Umbilical cord (tissue), 2 donors: ENCODE measurements around the gene TTLL11. TPM values are rescaled to one million over a fixed set of nuclear protein-coding genes. Genes with fewer than 3 reads are reported as not detected.

Source experiments
- DNase-seq: peaks from one replicate; pipeline ENCODE4 v3.0.0-alpha.2; 2015; ENCODE audit warnings: low spot score
- total RNA-seq: library from RNA; depleted of rRNA; stranded (reverse); fragments of >200 nt; gene quantifications from one replicate; pipeline ENCODE4 v1.2.3, GENCODE V29; 2014; ENCODE audit warnings: low replicate concordance; ENCODE audit not compliant: insufficient read depth

Gene TTLL11
- total RNA-seq, 1 donor from 2014 or later = 8.9 TPM

DNA sequence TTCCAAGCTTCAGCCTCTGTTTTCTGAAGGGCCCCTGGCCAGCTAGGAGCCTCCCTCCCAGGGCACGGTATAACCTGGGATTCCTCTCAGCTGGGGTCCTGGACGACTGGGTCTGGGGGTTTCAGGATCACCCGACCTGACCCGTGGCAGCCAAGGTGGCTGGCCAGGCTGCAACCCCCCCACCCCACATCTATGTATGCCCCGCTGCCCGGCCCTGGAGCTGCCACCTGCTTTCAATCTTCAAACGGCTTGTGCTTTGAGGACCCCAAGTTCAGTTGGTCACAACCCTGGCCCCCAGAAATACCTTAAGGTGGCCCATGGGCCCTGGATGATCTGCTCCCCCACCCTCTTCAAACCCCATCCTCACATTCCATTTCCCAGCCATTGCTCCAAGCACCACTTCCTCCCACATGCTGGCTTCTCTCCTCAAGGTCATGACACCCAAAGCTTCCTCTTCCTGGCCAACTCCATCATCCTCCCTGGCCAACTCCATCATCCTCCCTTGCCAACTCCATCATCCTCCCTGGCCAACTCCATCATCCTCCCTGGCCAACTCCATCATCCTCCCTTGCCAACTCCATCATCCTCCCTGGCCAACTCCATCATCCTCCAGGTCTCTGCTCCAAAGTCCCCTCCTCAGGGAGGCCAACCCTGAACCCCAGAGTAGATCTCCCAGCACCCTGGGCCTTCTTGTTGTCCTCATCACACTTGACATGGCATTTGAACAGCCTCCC lies 17.2 kb upstream of the TTLL11 start:
- DNase-seq = no peak

- DNase-seq = no peak
Observed at GRCh38 chr9:122109035-122109813, 16.1 kb upstream of the TTLL11 start.

- DNase-seq = no peak
Observed at GRCh38 chr9:122107291-122107805, 14.2 kb upstream of the TTLL11 start.

DNA sequence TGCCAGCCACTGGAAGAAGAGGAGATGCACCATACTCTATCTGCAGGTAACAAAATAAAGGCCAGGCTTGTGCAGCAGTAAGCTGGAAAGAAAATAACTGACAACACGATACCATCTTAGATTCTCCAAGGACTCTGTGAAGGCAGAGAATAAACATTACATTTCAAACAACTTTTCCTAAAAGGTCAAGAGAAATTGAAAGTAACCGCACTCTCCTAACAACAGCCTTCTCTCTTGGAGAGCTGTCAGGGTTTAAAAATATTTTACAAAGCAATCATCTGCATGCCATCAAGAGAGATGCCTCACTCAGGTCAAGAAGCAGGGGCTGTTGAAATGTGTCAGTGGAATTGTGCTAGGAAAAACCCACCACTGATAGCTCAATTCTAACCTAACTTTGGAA lies 13.5 kb upstream of the TTLL11 start:
- no peak for DNase-seq

DNA sequence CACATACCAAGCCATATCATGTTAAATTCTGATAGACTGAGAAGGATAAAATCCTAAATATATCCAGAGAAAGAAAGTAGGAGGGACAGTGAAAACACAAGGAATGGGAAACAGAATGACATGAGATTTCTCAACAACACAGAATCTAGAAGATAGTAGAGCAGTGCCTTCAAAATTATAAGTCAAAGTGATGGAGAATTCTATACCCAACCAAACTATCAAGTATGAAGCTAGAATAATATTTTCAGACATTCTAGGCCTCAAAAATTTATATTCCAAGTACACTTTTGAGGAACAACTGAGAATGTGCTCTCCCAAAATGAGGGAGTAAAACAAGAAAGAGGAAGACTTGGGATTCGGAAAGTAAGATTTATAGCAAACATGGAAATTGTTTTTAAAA lies 10.9 kb upstream of the TTLL11 start:
- no peak for DNase-seq

GRCh38 chr9:122102156-122102555 lies 9.0 kb upstream of the TTLL11 start:
- DNase-seq = no peak

DNA sequence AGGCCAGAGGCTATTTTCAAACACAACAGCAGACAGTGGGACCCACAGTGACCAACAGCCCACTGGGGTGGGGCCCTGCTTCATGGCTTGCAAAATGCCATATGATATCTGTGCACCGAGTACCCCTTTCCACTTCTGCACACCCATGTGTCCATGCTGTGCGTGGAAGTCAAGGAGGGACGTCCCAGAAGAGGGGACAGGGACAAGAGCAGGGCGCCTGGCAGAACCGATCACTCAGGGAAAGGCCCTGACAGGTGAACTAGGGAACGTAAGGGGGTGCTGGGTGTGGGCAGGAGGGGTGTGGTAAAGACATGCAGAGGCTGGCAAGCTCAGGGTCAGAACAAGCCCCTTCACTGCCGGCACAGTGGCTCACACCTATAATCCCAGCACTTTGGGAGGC lies 7.6 kb upstream of the TTLL11 start:
- no peak for DNase-seq

DNA sequence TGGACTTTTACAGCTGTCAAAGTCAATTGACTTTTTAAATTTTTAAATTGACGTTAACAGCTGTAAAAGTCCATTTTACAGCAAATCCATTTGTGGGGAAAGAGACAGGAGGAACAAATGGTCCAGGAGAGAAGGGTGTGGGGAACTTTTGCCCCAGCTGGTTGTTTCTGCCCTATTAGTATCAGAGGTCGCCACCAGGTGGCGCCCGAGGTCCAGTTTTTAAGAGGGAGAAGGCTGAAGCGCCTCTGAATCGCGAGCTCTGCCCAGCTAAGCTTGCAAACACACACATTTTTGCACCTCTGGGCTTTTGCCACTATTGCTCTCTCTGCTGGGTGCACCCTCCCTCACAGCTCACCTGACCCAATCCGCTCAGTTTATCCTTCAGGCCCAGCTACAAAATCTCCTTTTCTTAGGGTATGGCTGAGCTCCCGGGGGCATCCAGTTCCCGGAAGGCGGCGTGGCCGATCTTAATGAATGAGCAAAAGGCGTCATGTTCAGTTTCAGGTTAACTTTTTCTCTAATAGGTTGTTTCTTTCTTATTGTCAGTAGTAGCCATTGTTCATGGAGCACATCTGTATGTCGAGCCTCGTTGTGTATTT lies 6.3 kb upstream of the TTLL11 start:
- DNase-seq = peak; percentile 75

DNA sequence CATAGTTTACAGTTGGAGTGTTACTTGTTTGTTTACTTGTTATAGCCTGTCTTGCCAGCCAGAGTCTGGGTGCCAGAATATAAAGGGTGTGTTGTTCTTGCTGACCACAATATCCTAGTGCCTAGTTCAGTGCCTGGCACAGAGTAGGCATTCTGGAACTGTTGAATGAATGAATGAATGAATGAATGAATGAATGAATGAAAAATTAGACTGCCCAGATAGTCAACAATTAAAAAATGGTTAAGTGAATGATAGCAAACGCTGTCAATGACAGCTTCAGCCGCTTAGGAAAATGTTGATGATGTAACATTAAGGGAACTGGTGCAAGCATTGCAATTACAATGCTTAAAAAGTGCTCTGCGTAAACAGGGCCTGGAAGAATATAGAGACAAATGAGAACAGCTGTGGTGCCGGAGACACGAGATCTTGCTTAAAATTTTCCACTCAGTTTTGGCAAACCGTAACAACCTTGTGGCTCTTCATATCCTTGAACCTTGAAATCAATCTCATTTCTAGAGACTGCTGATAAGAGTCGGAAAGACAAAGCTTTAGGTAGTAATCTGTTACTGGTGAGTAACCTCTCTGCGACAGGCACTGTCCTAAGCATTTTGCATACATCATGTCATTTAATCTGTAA lies 4.7 kb upstream of the TTLL11 start:
- no peak for DNase-seq

DNA sequence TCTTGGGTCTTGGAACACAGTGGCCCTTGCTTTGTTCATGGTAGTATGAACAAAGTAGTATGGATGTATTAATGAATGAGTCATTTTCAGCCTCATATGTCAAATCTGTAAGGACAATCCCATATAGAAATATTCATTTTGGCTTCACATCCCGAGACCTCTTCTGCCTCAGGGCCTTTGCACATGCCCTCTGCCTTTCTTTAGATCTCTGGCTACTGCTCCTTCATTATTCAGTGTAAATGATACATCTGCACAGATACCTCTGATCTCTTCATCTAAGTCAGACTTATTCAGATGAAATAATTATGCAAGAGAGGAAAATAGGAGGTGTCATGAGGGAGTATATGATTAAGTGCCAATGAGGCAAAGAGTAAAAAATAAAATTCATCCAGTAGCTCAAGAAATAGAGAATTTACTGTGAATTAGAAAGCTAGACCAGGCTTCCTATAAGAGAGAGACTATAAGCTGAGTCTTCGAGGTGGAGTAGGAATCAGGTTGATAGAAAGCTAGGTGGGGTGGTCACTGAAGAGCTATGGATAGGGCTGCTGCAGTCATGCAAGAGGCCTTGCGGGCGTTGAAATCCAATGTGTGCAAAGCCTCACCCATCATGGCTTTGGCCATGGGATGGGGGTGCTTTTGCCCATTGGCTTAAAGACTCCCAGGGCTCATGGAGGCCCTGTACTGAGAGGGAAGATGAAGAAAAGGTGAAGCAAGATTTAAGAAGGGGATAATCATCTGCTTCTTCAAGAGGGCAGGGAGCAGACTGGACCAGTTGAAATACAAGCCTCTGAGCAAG lies 3.7 kb upstream of the TTLL11 start:
- DNase-seq = no peak

- DNase-seq = peak; percentile 56
Observed at GRCh38 chr9:122095010-122095767, 2.1 kb upstream of the TTLL11 start.

- no peak for DNase-seq
Observed at GRCh38 chr9:122091682-122092592, 1.2 kb downstream of the TTLL11 start.

GRCh38 chr9:122090981-122091380 lies 2.1 kb downstream of the TTLL11 start:
- no peak for DNase-seq

- DNase-seq = no peak
Observed at GRCh38 chr9:122090287-122090883, 2.7 kb downstream of the TTLL11 start.

GRCh38 chr9:122088880-122089706 lies 4.0 kb downstream of the TTLL11 start:
- no peak for DNase-seq

- DNase-seq = no peak
Observed at GRCh38 chr9:122087406-122088200, 5.5 kb downstream of the TTLL11 start.

GRCh38 chr9:122086873-122087272 lies 6.2 kb downstream of the TTLL11 start:
- DNase-seq = no peak
